H9 (cell line): ENCODE results near the gene ZNF385B. TPM values are rescaled to one million over a fixed set of nuclear protein-coding genes. Genes with fewer than 3 reads are reported as not detected.

Source experiments
- DNase-seq: peaks from one replicate; pipeline ENCODE4 v3.0.0-alpha.2; 2017
- H2AFZ ChIP-seq: one replicate; pipeline ENCODE4 v1.6.1; 2013; ENCODE audit warnings: mild to moderate bottlenecking, low read length, control low read depth, moderate library complexity
- H2AK5ac ChIP-seq: 2 replicates; pipeline ENCODE4 v1.6.1; 2013; ENCODE audit warnings: low read length, control low read depth, mixed read lengths; ENCODE audit not compliant: insufficient read length
- H2BK120ac ChIP-seq: one replicate; pipeline ENCODE4 v1.6.1; 2013; ENCODE audit warnings: low read depth, mild to moderate bottlenecking, low read length, control low read depth, inconsistent platforms; ENCODE audit not compliant: poor library complexity, severe bottlenecking
- H2BK12ac ChIP-seq: 2 replicates; pipeline ENCODE4 v1.6.1; 2013; ENCODE audit warnings: low read length, control low read depth, mixed read lengths, low read depth; ENCODE audit not compliant: insufficient read length
- H2BK15ac ChIP-seq: 2 replicates; pipeline ENCODE4 v1.6.1; 2013; ENCODE audit warnings: low read depth, low read length, control low read depth
- H2BK20ac ChIP-seq: one replicate; pipeline ENCODE4 v1.6.1; 2013; ENCODE audit warnings: low read depth, mild to moderate bottlenecking, low read length, control low read depth, inconsistent platforms; ENCODE audit not compliant: poor library complexity, severe bottlenecking
- H2BK5ac ChIP-seq: 2 replicates; pipeline ENCODE4 v1.6.1; 2013; ENCODE audit warnings: low read length, control low read depth, mixed read lengths; ENCODE audit not compliant: insufficient read length
- H3K14ac ChIP-seq: 2 replicates; pipeline ENCODE4 v1.6.1; 2013; ENCODE audit warnings: low read length, control low read depth; ENCODE audit not compliant: insufficient read depth
- H3K18ac ChIP-seq: 2 replicates; pipeline ENCODE4 v1.6.1; 2013; ENCODE audit warnings: low read depth, mild to moderate bottlenecking, mixed read lengths, low read length, control low read depth; ENCODE audit not compliant: insufficient read length
- H3K23ac ChIP-seq: 2 replicates; pipeline ENCODE4 v1.6.1; 2013; ENCODE audit warnings: low read length, control low read depth, mixed read lengths, low read depth; ENCODE audit not compliant: insufficient read length
- H3K23me2 ChIP-seq: 2 replicates; pipeline ENCODE4 v1.6.1; 2013; ENCODE audit warnings: low read depth, mild to moderate bottlenecking, mixed read lengths, low read length, control low read depth; ENCODE audit not compliant: insufficient read length, poor library complexity, severe bottlenecking
- H3K27ac ChIP-seq: 2 replicates; pipeline ENCODE4 v1.5.1; 2013; ENCODE audit warnings: low read length, control low read depth, mixed read lengths, low read depth; ENCODE audit not compliant: insufficient read length
- H3K27me3 ChIP-seq: 2 replicates; pipeline ENCODE4 v1.6.1; 2013; ENCODE audit warnings: low read length, control low read depth, inconsistent platforms; ENCODE audit not compliant: insufficient read depth
- H3K4ac ChIP-seq: 2 replicates; pipeline ENCODE4 v1.6.1; 2013; ENCODE audit warnings: low read depth, mild to moderate bottlenecking, control low read depth, inconsistent platforms, low read length, moderate library complexity
- H3K4me1 ChIP-seq: 2 replicates; pipeline ENCODE4 v1.6.1; 2013; ENCODE audit warnings: low read length, control low read depth, inconsistent platforms; ENCODE audit not compliant: insufficient read depth
- H3K4me2 ChIP-seq: 2 replicates; pipeline ENCODE4 v1.6.1; 2013; ENCODE audit warnings: low read length, control low read depth, mixed read lengths; ENCODE audit not compliant: insufficient read length, insufficient read depth
- H3K56ac ChIP-seq: 2 replicates; pipeline ENCODE4 v1.6.1; 2013; ENCODE audit warnings: low read depth, mild to moderate bottlenecking, mixed read lengths, low read length, control low read depth; ENCODE audit not compliant: insufficient read length
- H3K79me1 ChIP-seq: 2 replicates; pipeline ENCODE4 v1.6.1; 2013; ENCODE audit warnings: low read depth, mild to moderate bottlenecking, moderate library complexity, low read length, control low read depth, inconsistent platforms; ENCODE audit not compliant: insufficient read depth, poor library complexity, severe bottlenecking
- H3K79me2 ChIP-seq: 2 replicates; pipeline ENCODE4 v1.6.1; 2013; ENCODE audit warnings: low read length, control low read depth, inconsistent platforms; ENCODE audit not compliant: insufficient read depth
- H3K9ac ChIP-seq: 2 replicates; pipeline ENCODE4 v1.6.1; 2013; ENCODE audit warnings: low read length, control low read depth, mixed read lengths; ENCODE audit not compliant: insufficient read length; ENCODE audit errors: extremely low read depth
- H3K9me3 ChIP-seq: one replicate; pipeline ENCODE4 v1.6.1; 2013; ENCODE audit warnings: low read depth, low read length, inconsistent platforms; ENCODE audit not compliant: control insufficient read depth
- H3T11ph ChIP-seq: one replicate; pipeline ENCODE4 v1.6.1; 2013; ENCODE audit warnings: mild to moderate bottlenecking, low read length, control low read depth, inconsistent platforms
- H4K20me1 ChIP-seq: one replicate; pipeline ENCODE4 v1.6.1; 2013; ENCODE audit not compliant: control insufficient read depth, insufficient read length, insufficient read depth
- H4K5ac ChIP-seq: 2 replicates; pipeline ENCODE4 v1.6.1; 2013; ENCODE audit warnings: low read depth, mild to moderate bottlenecking, mixed read lengths, low read length, control low read depth; ENCODE audit not compliant: insufficient read length
- H4K8ac ChIP-seq: replicated peaks from 2 replicates; pipeline ENCODE4 v1.6.1; 2013; ENCODE audit warnings: low read length, control low read depth, mixed read lengths, low read depth; ENCODE audit not compliant: insufficient read length
- H4K91ac ChIP-seq: 2 replicates; pipeline ENCODE4 v1.6.1; 2013; ENCODE audit warnings: low read depth, mild to moderate bottlenecking, moderate library complexity, mixed read lengths, low read length, control low read depth; ENCODE audit not compliant: insufficient read length
- H3K27ac Mint-ChIP-seq, 3 experiments: 2 replicates in 2 of 3; 3 replicates in 1 of 3; pipeline ENCODE4 v1.8.0; 2020 to 2021; ENCODE audit warnings: mixed read lengths in 3 of 3, mild to moderate bottlenecking in 1 of 3, moderate library complexity in 1 of 3
- H3K27me3 Mint-ChIP-seq: 2 replicates; pipeline ENCODE4 v1.8.0; 2021; ENCODE audit warnings: low read depth, mild to moderate bottlenecking, moderate library complexity, mixed read lengths
- H3K36me3 Mint-ChIP-seq, 3 experiments: 2 replicates in 2 of 3; 3 replicates in 1 of 3; pipeline ENCODE4 v1.8.0; 2020 to 2021; ENCODE audit warnings: low read depth in 3 of 3, mixed read lengths in 3 of 3; ENCODE audit not compliant: insufficient read depth in 1 of 3
- H3K4me1 Mint-ChIP-seq, 2 experiments: 2 replicates each; pipeline ENCODE4 v1.8.0; 2020; ENCODE audit warnings: mixed read lengths in 2 of 2
- H3K4me3 Mint-ChIP-seq, 2 experiments: 2 replicates in 1 of 2; 3 replicates in 1 of 2; pipeline ENCODE4 v1.8.0; 2020 to 2021; ENCODE audit warnings: mild to moderate bottlenecking in 2 of 2, mixed read lengths in 2 of 2, moderate library complexity in 1 of 2
- H3K9me3 Mint-ChIP-seq, 2 experiments: 2 replicates in 1 of 2; 3 replicates in 1 of 2; pipeline ENCODE4 v1.8.0; 2020; ENCODE audit warnings: mild to moderate bottlenecking in 2 of 2, mixed read lengths in 2 of 2, moderate library complexity in 1 of 2
- CTCF ChIP-seq: fragments of 200-600 bp; sonication (generic); conservative IDR thresholded peaks from 3 replicates; pipeline ENCODE4 v1.8.0; 2021; ENCODE audit warnings: antibody characterized with exemption, mild to moderate bottlenecking
- total RNA-seq: library from RNA; stranded (reverse); gene quantifications from 2 replicates; pipeline ENCODE4 v1.2.1, GENCODE V29; 2021

ZNF385B gene
- total RNA-seq, 1 experiment from 2014 or later, result 2.1 TPM

DNA sequence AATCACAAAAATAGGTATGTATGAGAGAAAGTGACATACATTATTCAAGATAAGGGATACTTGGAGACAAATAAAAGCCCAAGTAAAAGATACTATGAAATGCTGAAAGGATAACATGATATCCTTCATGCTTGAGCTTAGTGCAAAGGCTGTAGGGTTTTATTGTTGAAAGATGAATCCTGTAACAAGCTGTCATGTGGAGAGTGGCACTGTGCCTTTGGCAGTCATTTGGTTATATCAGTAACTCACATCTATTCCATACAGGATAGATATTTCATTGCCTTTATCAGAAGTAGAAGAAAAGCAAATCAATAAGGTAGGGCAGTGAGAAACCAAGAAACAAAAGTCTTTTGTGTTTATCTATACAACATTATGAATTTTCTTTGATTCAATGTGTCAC lies 211.0 kb downstream of the ZNF385B start:
- Histone ChIP-seq H2AK5ac (no peak overlapping the region), H3K18ac (no peak overlapping the region), H4K5ac (no peak overlapping the region), H3K23me2 (no peaks in the 10 kb centered on the region), H2BK15ac (no peak overlapping the region), H2BK12ac (no peak overlapping the region), H3K4me2 (no peak overlapping the region), H3T11ph (no peak overlapping the region), H3K4me1 (no peaks in the 10 kb centered on the region; the same call in 1 of the 2 replicates), H3K79me2 (no peaks in the 10 kb centered on the region), H2BK120ac (no peak overlapping the region), H3K27me3 (no peaks in the 10 kb centered on the region), H3K27ac (no peak overlapping the region), H2AFZ (no peak overlapping the region), H2BK5ac (no peak overlapping the region), H2BK20ac (no peak overlapping the region), H4K20me1 (no peaks in the 10 kb centered on the region), H3K23ac (no peak overlapping the region), H3K9me3 (no peaks in the 10 kb centered on the region), H3K14ac (no peak overlapping the region), H3K9ac (no peak overlapping the region), H3K56ac (no peak overlapping the region), H3K4ac (no peak overlapping the region), H3K79me1 (no peaks in the 10 kb centered on the region), H4K8ac (no peak overlapping the region), H4K91ac (no peak overlapping the region)
- Mint-ChIP-seq H3K27me3 (no peaks in the 10 kb centered on the region), H3K4me1 (peaks cover 0 to 9% of the 10 kb centered on the region in 2 experiments; a peak in 2 of 4 replicates), H3K36me3 (no peaks in the 10 kb centered on the region), H3K4me3 (no peak overlapping the region), H3K27ac (no peak overlapping the region), H3K9me3 (no peaks in the 10 kb centered on the region)
- DNase-seq, result no peak
- TF ChIP-seq CTCF, result no peak
